Measurements from ENCODE around the gene PPFIBP1. TPM values are rescaled to one million over a fixed set of nuclear protein-coding genes. Genes with fewer than 3 reads are reported as not detected.

Gene PPFIBP1
- total and polyA plus RNA-seq, 2 of the 13 experiments (the other 11 are each of a cell fraction or from before 2014, with no cell fraction given) = 16.2 to 21.8 TPM

- TF ChIP-seq ZNF496 (CRISPR knock-in tag; IDR thresholded peaks at IDR 0.05; ENCODE audit: insufficient replicate concordance) (no peak), TFE3 (CRISPR knock-in tag; IDR thresholded peaks at IDR 0.05) (no peak), UBTF (CRISPR knock-in tag; IDR thresholded peaks at IDR 0.05) (no peak), HOXA9 (CRISPR knock-in tag; IDR thresholded peaks at IDR 0.05; ENCODE audit: borderline replicate concordance) (no peak)
These were observed 165.7 kb downstream of the PPFIBP1 start (continued) for GRCh38 chr12:27689558-27690180.

- H3K4me3 ChIP-seq (replicated peaks in 1 of 3; ENCODE audit: insufficient read depth in 1 of 3, low read depth in 2 of 3, low read length in 3 of 3) = no peak overlapping the region
- H4K20me1 ChIP-seq (ENCODE audit: insufficient read depth, low read length) = no peaks in the 10 kb centered on the region
- H3K79me2 ChIP-seq (ENCODE audit: insufficient read depth, low read length) = no peaks in the 10 kb centered on the region
- no peak for DNase-seq (ENCODE audit: low spot score)
- H2AFZ ChIP-seq (ENCODE audit: low read length) = no peak overlapping the region
- no peak overlapping the region for H3K27ac ChIP-seq (ENCODE audit: extremely low read length, insufficient read depth, low read length)
- FAIRE-seq = no peak
- H3K36me3 ChIP-seq (replicated peaks in 1 of 2; ENCODE audit: control insufficient read depth in 1 of 2, insufficient read depth in 2 of 2, low read length in 2 of 2) = peaks cover 2 to 23% of the 10 kb centered on the region in 2 experiments; a peak in 4 of 5 replicates
- intact Hi-C loops (cut with micrococcal nuclease; ENCODE audit: unreplicated experiment) = no loop called here
- ATAC-seq = no peak
- no peak overlapping the region for H3K4me2 ChIP-seq (ENCODE audit: low read depth, low read length)
- no peaks in the 10 kb centered on the region for H3K9me3 ChIP-seq (ENCODE audit: low read length)
- in situ Hi-C loops (cut with HindIII; ENCODE audit: extremely low pct_ligation_motif_present, low pct_unique_long_range_greater_than_20kb) = no loop called here
- ChIA-PET POLR2A (no interaction called here), CTCF (ENCODE audit: low intra/inter-chr PET ratio, low total read pairs) (no interaction called here)
- peaks cover 34% of the 10 kb centered on the region for H3K4me1 ChIP-seq (ENCODE audit: insufficient read depth, low read length)
- H3K9ac ChIP-seq (ENCODE audit: insufficient read depth, low read depth, low read length) = no peak overlapping the region
- no peaks in the 10 kb centered on the region for H3K27me3 ChIP-seq (ENCODE audit: control insufficient read depth in 1 of 2, insufficient read depth in 2 of 2, low read length in 2 of 2)
- no TSS peak for BruUV-seq (replicated peaks)
- no peak for TF ChIP-seq HIC2 (CRISPR knock-in tag; IDR thresholded peaks at IDR 0.05; ENCODE audit: low read depth)
- TF ChIP-seq MAFK (conservative IDR thresholded peaks at IDR 0.05 in 1 of 2, IDR thresholded peaks at IDR 0.05 in 1 of 2; ENCODE audit: low read length in 2 of 2) = peak; percentile 67 to 72; a peak in 3 of 4 replicates
- peak; percentile 39; the same call in 1 of the 2 replicates for TF ChIP-seq MAFF (IDR thresholded peaks at IDR 0.05; ENCODE audit: low read depth, low read length)
- 96% methylated on average over 2 of the region's 2 CpGs for WGBS (ENCODE audit: low lambda C conversion rate)
These were observed 169.4 kb downstream of the PPFIBP1 start for GRCh38 chr12:27693403-27693802.
